Fibroblast of skin of left quadriceps (primary cell): ENCODE measurements around the gene TARP.

ENCODE experiments used
- DNase-seq, 2 experiments: peaks; one replicate each; pipeline ENCODE4 v3.0.0-alpha.2; 2013; ENCODE audit warnings: low read depth in 2 of 2

TARP gene

DNA sequence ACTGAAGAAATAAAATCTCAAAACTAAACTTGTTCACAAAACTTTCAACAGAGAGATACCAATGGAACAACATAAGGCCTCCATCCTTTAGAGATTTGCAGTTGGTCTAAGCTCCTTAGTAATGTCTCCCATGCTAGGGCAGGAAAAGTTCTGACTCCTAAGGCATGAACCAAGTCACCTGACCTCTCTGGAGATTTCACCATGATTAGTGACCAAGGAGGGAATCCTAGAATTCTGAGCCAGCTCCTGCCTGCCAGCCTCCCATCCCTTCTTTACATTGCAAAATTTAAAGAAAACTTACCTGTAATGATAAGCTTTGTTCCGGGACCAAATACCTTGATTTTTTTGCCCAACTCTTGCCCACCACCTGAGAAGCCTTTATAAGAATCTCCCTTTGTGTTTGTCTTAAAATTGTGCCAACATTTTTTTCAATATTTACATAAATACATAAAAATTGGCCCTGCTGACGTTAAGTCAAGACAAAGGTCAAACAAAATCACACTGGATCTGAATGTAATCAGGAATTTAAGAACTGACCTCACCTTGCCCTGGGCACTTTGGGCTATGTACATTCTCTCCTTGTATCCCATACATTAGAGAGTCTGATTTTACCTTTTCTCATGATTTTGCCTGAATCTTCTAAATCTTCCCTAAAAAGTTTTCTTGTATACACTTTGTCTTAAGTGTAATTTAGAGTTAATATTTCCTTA, at the start of gene TARP:
Gene TARP (minus strand): TSS at position 351 of the 710 bp plus-strand sequence.
- no peak for DNase-seq

DNA sequence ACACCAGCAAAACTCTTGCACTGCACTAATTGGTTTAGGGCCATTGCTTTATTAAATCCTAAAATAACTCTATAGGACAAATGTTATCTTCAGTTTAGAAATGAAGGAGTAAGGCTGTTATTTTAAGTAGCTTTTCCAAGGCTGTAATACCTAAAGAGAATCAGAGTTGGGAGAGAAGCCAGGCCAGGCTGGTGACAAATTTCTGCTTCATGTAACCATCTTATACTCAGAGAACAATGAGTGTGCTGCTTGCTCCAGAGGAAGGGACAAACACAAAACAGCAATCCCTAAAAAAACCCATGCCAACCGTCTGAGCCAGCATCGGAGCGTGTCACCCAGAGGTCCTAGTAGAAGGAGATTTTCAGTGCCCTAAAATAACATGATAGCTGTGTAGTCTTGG, 49.7 kb upstream of the TARP start:
- DNase-seq, result no peak

DNA sequence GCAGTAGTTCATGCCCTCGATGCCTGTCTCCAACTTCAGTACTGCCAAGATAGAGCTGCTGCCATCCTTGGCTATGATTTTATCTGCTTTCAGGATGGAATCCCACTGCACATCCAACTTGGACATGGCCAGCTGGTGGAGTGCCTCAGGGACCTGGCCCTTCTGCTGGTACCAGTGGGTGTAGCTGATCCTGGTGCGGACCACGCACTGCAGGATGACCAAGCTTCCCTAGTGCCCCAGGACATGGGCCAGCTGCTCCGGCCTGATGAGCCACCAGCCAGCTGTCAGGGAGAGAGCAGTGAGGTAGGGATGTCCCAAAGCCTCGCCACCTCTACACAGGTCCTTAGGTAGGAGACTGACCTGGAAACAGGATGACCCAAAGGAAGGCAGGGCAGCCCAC, 49.0 kb upstream of the TARP start:
- DNase-seq, result no peak

DNA sequence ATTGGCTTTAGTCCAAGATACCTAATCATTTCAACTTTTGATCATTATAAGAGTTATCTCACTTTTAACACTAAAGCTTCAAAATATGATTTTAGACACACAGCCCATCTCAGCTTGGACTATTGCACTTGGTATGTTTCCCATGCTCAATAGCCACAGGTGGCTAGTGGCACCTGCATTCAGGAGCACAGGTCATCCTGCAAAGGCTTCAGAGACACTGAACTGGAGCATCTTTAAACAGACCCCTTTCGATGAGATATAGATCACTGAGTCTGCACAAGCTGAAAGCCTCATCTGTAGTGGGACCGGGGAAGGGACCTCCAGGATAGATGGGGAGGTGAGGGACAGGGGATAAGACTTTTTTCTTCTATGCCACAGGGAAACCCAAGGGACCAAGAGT, 48.5 kb upstream of the TARP start:
- no peak for DNase-seq

DNA sequence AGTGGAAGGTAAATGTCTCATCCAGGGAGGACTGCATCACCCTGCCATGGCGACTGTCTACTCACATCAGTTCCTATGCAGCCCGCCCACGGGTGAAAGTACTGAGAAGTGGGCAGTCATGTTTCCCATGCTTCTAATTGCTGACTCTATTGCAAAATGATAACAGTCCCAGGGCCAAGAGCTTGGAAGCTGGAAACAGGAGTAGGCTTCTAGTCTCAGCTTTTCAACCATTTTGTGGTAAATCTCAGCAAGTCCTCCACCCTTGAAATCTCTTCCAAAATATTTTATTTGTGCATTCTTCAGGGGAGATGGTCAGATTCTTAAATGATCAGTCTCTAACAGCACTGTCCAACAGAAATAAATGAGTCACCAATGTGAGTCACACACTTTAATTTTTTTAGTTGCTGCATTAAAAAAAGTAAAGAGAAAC, 48.1 kb upstream of the TARP start:
- DNase-seq, result peak; percentile 29 to 41

DNA sequence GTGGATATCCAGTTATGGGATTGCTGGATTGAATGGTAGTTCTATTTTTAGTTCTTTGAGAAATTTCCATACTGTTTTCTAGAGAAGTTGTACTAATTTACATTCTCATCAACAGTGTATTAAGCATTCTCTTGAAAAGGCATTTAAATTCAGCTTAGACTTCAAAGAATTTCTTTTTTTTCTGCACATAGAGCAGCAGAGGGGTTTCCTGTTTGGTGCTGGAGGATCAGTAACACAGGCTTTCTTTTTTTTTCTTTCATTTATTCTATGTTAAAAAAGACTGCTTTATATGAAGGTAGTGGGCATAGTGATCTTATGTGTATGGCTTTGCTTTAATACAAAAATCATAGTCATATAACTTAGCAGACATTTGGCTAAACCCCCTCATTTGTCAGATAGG, 47.6 kb upstream of the TARP start:
- DNase-seq, result no peak

DNA sequence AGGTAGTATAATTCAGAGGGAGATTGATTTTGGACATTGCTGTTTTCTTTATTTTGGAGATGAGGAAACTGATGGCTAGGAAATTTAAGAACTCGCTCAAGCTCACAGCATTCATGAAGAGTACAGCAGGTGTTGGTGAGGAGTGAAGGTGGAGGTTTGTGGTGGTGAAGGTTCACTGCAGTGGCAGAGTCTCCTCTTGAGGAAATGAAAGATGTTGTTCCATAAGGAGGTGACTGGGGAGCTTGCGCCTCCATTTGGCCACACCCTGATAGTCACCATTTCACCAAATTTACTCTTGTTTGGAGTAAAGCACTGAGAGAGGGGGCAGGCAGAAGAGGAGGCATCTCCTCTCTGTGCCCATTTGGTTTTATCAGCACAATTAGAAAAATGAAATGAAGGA, 46.4 kb upstream of the TARP start:
- DNase-seq, result no peak

DNA sequence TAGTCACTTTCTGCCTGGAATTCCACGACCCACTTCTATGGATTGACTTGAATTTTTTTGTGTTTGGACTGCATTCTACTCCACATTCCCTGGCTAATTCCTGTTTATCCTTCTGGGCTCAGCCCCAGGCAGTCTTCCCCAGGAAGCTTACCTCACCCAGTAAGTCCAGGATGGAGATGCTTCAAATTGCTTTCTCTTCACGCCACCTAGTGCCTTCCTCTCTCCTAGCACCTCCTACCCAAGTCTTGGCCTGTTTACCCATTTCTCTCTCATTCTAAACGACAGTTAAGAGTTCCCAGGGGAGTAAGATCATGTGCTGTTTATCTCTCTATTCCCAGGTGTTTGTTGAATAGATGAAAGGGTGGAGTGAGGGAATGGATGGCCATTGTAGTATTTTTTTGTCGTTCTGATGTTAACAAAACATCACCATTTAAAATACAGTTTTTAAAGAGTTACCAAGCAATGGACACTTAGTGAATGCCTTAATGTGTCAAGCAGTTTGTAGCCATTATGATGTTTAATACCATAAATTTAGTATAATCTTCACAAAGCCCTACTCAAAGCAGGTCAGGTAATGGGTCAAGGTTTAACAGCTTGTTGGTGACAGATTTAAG, 45.5 kb upstream of the TARP start:
- peak; percentile 52 to 55 for DNase-seq

DNA sequence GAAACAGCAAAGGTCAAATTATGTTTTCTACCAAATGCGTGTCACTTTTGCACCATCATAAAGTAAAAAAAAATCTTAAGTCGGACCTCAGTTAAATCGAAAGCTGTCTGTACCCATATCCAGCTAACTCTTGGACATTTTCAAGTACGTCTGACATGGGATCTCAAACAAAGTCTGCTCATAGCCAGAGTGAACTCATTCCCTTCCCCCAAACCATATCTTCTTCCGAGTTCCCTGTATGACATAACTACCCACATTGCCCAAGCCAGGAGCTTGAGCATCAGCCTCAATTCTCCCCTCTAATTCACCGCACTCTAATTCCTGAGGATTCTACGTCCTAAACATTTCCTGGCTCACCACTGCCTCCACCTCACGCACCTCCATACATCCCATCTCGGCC, 44.8 kb upstream of the TARP start:
- DNase-seq, result no peak

DNA sequence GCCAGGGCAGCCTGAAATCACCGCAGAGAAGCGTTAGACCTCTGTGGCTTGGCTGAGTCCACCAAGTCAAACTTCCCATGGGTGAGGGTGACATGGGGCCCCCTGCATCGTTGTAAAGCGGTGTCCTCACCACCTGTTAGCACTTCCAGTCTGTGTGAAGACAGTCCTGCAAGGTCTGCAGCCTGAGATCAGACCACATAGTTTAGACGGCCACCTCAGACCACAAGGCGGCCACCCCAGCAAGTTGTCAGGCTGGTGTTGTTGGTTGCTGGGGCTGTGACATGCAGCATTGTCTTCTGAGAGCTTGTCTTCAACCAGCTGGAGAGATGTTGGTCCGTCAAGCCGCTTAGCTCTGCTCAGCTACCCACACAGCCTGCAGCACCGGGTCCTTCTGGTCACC, 44.1 kb upstream of the TARP start:
- DNase-seq, result no peak

DNA sequence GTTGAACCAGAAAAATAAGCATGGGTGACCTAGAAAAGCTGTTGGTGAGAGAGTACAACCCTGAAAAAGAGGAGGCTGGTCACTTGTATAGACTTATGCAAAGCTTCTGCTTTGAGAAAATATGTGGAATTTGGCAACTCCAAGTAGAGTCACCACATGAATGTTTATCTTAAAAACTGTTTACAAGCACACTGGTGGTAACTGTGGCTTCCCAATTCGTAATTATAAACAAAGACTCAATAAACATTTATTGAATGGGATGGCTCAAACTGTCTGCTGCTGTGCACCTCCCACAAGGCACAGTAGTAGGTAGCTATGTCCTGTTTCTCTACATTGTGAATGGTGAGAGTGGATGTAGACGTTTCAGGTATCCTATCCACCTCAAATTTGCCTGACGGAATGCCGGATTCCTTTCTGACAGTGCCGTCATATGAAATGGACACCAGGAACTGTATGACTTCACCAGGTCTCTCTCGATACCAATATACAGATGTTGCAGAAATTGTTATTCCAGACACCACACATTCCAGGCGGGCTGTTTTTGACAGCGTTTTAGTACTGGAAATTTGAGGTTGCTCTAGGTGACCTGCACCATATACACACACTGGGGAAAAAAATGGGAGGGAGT, 43.4 kb upstream of the TARP start:
- DNase-seq, result no peak

DNA sequence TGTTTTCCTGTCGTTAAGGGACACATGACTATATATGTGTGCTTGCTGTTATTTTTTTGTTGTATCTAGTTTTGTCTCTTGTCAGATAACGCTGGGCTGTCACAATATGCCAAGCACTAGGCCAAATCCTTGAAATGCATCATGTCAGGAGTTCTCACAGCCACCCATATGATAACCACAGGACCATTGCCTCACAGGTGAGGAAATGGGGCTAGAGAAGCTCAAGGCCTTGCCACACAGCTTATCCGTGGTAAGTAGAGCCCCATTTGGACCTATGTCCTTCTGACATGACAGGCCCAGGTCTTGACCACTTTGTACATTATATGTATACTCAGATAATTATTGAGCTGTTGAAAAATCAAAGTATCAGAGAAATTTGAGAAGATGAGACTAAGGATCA, 42.0 kb upstream of the TARP start:
- DNase-seq, result no peak

DNA sequence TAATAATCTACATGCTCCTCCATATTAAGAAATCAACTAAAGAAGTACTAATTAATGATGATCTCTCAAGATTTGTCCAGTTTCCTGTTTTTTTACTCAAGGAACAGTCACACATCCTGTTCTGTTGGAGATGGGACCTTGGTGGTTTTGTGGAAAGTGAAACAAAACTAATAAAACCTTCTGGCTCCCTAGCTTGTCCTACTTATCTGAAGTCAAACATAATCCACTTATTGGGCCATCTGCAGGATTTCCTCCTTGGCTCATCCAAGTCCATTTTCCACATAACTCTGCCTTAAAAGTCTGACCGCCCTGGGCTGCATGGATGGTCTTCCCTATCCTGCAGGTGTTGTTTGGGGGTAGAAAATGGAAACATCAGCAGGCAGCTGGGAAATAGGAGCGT, 39.4 kb upstream of the TARP start:
- no peak for DNase-seq

DNA sequence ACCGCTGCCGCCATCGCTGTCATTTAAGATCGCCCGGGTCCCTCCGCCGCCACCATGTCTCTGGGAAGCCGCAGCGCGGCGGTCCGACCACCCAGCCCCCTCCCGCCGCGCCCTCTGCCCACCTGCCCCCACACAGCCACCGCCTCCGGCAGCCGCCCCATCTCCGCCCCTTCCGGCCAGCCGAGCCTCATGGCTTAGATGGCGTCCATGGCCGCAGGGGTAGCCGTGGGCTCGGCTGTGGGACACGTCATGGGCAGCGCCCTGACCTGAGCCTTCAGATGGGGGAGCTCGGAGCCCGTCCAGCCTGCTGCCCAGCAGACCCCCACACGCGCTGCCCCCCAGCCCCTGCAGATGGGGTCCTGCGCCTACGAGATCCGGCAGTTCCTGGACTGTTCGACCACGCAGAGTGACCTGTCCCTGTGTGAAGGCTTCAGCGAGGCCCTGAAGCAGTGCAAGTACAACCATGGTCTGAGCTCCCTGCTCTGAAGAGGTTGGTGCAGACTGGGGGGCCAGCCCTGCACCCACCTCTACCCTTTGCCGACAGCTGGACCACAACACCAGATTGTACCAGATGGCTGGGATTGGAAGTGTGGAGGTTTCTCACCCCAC, 38.0 kb upstream of the TARP start:
- DNase-seq, result no peak

DNA sequence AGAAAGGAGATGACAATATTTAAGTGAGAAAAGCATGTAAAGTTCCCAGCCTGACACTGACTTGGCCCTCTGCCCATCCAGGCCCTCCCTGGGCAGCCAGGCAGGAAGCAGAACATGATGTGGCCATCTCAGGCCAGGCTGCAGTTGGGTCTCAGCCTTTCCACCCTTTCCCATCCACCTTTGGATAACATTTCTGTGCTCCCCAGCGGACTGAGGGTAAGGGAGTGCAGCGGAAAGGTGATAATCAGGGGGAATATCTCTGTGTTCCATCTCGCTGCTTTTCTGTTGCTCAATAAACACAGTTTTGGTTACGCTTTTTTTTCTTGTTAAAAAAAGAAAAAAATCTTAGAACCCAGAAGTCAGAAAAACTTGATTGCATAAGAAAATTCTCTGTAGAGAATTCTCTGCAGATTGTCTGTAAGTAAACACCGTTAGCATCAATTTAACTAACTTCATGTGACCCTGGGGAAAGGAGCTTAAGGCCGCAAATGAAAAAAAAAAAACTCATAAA, 37.2 kb upstream of the TARP start:
- DNase-seq, result no peak

DNA sequence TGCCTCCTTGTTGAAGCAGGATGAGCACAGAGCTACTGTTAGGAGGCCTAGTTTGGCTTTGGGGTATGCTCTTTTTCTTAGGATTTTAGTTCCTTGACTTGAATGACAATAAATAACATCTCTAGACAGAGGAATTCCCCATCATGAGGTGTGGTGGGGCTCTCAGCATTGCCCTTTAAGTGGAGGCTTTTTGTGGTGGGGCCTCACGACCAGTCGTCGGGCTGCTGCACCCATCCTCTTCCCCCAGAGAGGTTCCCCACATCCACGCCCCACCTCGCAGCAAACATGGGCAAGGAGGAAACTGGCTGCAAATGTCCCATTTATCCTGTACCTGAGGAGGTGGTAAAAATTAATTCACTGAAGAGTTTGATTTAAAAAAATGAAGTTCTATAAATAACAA, 36.1 kb upstream of the TARP start:
- DNase-seq, result no peak

DNA sequence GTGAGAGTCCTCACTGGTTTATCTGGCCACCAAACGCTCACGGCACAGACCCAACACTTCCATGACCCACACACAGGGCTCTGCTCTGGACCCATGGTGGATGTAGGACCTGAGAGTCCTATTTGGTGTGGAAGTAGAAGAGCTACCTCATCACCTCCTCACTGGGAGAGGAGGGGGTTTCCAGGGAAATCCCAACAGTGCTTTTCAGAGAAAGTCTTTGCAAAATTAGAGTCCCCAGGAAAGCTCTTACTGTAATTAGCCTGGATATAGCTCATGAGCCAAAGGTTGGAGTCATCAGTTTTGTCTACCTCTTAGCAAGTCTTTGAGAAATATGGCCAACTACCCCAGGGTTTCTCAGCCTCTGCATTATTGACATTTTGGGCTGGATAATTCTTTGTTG, 34.7 kb upstream of the TARP start:
- DNase-seq, result no peak

DNA sequence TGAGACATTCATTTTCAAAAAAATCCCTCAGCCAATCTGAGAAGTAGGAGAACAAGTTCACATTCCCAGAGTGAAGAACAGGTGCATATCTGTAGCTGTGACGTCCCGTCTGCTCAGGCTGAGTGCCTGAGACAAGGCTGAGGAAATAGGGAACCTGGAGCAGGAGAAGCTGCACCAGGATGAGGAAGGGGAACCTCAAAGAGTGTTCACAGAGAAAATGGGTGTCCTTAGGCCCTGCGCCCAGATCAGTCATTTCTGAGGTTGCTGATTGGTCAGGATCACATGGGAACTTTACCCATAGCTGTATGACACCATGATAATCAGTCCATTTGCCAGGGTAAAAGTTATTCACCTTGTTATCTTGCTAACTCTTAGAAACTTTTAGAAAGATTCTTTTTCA, 34.2 kb upstream of the TARP start:
- DNase-seq, result no peak

DNA sequence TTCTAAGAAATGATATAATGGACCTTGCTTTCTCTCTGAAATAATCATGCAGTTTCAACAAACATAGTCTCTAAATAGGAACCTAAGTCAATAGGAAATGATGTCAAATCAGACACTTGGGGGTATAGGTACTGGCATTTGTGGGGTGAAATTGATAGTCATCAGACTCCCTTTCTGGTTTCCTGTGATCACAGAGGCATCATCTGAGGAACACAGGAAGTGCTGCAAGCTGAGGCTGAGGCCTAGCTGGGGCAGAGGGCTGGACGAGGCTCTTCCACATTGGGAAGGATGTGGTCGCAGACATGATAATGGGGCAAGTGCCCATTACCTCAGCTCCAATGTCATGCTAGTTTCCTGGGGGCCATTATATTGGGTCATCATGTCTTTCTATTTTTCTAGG, 33.5 kb upstream of the TARP start:
- no peak for DNase-seq

DNA sequence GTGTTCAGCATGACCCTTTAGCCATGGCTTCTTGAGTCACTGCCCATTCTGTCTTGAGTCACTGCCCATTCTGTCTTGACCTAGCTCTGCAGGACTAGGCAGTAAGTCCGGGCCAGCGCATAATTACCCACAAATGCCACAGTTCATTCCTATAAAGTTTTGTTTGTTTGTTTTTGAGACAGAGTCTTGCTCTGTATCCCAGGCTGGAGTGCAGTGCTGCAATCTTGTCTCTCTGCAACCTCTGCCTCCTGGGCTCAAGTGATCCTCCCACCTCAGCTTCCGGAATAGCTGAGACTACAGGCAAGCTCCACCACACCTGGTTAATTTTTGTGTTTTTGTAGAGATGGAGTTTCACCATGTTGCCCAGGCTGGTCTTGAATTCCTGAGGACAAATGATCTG, 32.7 kb upstream of the TARP start:
- no peak for DNase-seq

DNA sequence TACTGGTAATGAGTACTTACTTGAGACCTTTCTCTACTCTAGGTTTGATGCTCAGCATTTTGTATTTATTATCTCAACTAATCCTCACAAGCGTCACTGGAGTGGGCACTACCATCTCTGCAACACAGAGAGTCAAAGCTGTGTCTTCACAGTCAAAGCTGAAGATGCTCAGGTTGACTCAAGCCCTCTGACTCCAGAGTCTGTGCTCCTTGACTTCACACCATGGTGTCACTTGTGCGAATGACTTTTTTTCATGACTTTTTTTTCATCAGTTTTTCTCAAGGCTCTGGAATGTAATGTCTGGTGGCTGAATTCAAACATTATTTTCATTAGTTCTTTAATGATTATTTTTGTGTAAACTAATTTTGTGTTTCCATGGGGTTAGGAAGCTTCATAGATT, 30.4 kb upstream of the TARP start:
- no peak for DNase-seq

DNA sequence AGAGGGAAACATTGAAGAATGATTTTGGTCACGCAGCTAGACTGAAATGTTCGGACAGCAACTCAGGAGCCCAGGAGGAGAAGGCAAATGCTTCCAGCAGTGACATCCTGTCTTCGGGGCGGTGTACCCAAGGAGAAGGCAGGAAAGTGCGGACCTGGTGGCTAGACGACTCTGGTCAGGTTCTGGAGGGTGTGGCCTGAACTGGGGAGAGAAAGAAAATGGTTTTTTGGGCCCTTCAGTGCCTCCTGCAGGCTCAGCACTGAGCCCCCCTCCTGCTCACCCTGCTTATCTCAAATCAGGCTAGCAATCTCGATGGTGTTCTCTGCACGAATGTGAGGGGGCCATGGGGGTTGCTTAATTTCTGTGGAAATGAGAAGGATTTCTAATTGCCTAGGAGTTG, 26.7 kb upstream of the TARP start:
- DNase-seq, result no peak
